GM06990 (cell line): Measurements from ENCODE around the gene NSUN6.

ENCODE experiments used
- DNase-seq: peaks from one replicate; pipeline ENCODE4 v3.0.0-alpha.2; 2011; ENCODE audit not compliant: insufficient read length; ENCODE audit errors: extremely low read depth
- H3K27me3 ChIP-seq: replicated peaks from 2 replicates; pipeline ENCODE4 v1.6.0; 2011; ENCODE audit warnings: low read length; ENCODE audit not compliant: control insufficient read depth, insufficient read depth
- H3K36me3 ChIP-seq: 2 replicates; pipeline ENCODE4 v1.5.1; 2011; ENCODE audit warnings: low read length; ENCODE audit not compliant: control insufficient read depth, insufficient read depth
- H3K4me3 ChIP-seq: replicated peaks from 2 replicates; pipeline ENCODE4 v1.5.1; 2011; ENCODE audit warnings: low read depth, mild to moderate bottlenecking, control low read depth, low read length
- TF ChIP-seq, protein P1 (sequence below): IDR thresholded peaks from 2 replicates; pipeline ENCODE4 v1.5.1; 2011; ENCODE audit warnings: low read length, control low read depth, mild to moderate bottlenecking, inconsistent platforms; ENCODE audit not compliant: insufficient read depth, poor library complexity, severe bottlenecking

NSUN6 gene

GRCh38 chr10:18528292-18528691 lies 123.1 kb downstream of the NSUN6 start:
- TF ChIP-seq, protein P1, sequence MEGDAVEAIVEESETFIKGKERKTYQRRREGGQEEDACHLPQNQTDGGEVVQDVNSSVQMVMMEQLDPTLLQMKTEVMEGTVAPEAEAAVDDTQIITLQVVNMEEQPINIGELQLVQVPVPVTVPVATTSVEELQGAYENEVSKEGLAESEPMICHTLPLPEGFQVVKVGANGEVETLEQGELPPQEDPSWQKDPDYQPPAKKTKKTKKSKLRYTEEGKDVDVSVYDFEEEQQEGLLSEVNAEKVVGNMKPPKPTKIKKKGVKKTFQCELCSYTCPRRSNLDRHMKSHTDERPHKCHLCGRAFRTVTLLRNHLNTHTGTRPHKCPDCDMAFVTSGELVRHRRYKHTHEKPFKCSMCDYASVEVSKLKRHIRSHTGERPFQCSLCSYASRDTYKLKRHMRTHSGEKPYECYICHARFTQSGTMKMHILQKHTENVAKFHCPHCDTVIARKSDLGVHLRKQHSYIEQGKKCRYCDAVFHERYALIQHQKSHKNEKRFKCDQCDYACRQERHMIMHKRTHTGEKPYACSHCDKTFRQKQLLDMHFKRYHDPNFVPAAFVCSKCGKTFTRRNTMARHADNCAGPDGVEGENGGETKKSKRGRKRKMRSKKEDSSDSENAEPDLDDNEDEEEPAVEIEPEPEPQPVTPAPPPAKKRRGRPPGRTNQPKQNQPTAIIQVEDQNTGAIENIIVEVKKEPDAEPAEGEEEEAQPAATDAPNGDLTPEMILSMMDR: no peak
- DNase-seq: no peak
- Histone ChIP-seq H3K36me3 (no peaks in the 10 kb centered on the region; the same call in 1 of the 2 replicates), H3K27me3 (no peaks in the 10 kb centered on the region), H3K4me3 (no peak overlapping the region)

- Histone ChIP-seq H3K27me3 (no peaks in the 10 kb centered on the region), H3K4me3 (no peak overlapping the region), H3K36me3 (no peaks in the 10 kb centered on the region; the same call in 1 of the 2 replicates)
- DNase-seq: no peak
- TF ChIP-seq, protein P1: no peak
Measured at GRCh38 chr10:18527687-18528086, 123.7 kb downstream of the NSUN6 start.

DNA sequence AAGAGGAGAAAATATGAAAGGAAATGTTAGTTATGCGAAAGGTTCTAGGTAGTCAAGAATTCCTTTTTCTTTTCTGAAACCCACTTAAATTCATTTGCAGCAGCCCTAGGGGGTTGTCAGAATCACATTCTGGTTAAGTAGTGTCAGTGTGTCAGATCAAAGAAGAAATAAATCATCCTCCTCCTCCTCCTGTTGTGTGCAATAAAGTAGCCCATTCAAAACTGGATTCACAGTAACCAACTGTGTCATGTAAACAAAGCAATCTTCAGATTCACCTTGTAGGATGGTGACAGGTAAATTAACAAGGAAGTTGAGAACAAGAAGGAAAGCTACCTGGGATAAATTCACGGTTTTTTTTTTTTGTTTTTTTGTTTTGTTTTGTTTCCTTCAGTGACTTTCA lies 127.5 kb downstream of the NSUN6 start:
- Histone ChIP-seq H3K36me3 (no peaks in the 10 kb centered on the region; the same call in 1 of the 2 replicates), H3K4me3 (no peak overlapping the region), H3K27me3 (no peaks in the 10 kb centered on the region)
- TF ChIP-seq, protein P1: no peak
- DNase-seq: no peak

DNA sequence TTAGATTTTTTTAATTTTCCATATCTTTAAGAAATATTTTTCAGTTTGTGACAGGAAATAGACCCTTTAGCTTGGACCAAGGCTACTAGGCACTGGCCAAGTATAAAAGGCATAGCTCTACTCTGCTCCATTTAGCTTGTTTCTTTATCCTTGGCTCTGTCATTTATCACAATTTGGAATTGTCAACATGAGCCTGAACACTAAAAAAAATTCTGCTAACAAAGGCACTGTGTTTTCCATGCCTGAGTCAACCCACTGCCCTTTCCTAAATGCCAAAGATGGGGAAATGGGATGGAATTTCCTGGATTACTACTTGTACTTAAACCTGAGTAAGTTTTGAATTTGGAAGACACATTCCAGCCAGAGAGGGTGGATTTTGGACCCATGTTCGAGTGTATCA lies 128.4 kb downstream of the NSUN6 start:
- H3K36me3 ChIP-seq: no peaks in the 10 kb centered on the region; the same call in 1 of the 2 replicates
- TF ChIP-seq, protein P1: no peak
- H3K4me3 ChIP-seq: no peak overlapping the region
- no peak for DNase-seq
- no peaks in the 10 kb centered on the region for H3K27me3 ChIP-seq

DNA sequence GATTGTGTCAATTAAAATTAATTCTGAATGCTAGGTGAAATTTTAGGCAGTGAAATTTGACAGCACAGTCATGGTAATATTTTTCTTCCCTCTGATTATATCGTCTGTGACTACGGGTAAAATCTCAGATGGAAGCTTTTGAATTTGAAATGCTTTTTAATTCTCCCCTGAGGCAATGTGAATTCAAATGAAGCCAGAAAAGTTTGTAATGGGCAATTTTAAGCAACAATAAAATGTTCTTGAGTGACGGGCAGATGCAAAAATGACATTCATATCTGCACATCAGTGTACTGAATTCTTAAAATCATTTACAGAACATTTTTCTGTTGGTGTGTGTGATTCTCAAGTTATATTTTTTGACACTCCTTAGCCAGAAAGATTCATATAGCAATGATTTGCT lies 134.5 kb downstream of the NSUN6 start:
- Histone ChIP-seq H3K36me3 (no peaks in the 10 kb centered on the region), H3K27me3 (no peaks in the 10 kb centered on the region), H3K4me3 (no peak overlapping the region)
- TF ChIP-seq, protein P1: no peak
- no peak for DNase-seq

GRCh38 chr10:18514537-18514936 lies 136.8 kb downstream of the NSUN6 start:
- H3K36me3 ChIP-seq: no peaks in the 10 kb centered on the region
- H3K27me3 ChIP-seq: no peaks in the 10 kb centered on the region
- DNase-seq: no peak
- TF ChIP-seq, protein P1: no peak
- no peak overlapping the region for H3K4me3 ChIP-seq
